ENCODE data around the gene GNG13. TPM values are rescaled to one million over a fixed set of nuclear protein-coding genes. Genes with fewer than 3 reads are reported as not detected.

Gene GNG13
- total and polyA plus RNA-seq, 2 experiments from 2014 or later = 0.29 TPM; not detected in 1

- TF ChIP-seq POLR2AphosphoS5 (IDR thresholded peaks at IDR 0.05; ENCODE audit: low read depth) (no peak), ZNF462 (CRISPR knock-in tag; IDR thresholded peaks at IDR 0.05) (no peak)
- no peaks in the 10 kb centered on the region for H3K79me2 ChIP-seq (replicated peaks; ENCODE audit: insufficient read depth)
- H3K4me2 ChIP-seq = no peak overlapping the region
- no peaks in the 10 kb centered on the region for H4K20me1 ChIP-seq (replicated peaks; ENCODE audit: insufficient read depth)
- ATAC-seq = no peak
- H3K4me3 ChIP-seq = no peak overlapping the region
- DNase-seq (ENCODE audit: low spot score) = no peak
- no peaks in the 10 kb centered on the region for H3K27me3 ChIP-seq (ENCODE audit: insufficient read depth)
- H3K27ac Mint-ChIP-seq = no peak overlapping the region
- no peaks in the 10 kb centered on the region for H3K36me3 Mint-ChIP-seq (ENCODE audit: low read depth)
- peaks cover 17% of the 10 kb centered on the region for H3K27me3 Mint-ChIP-seq (ENCODE audit: insufficient read depth, low read depth, poor library complexity)
- no peaks in the 10 kb centered on the region; the same call in 2 of the 3 replicates for H3K9me3 Mint-ChIP-seq
- no peaks in the 10 kb centered on the region; the same call in 1 of the 3 replicates for H3K4me1 Mint-ChIP-seq
- H3K36me3 ChIP-seq (ENCODE audit: insufficient read depth) = no peaks in the 10 kb centered on the region
- no peaks in the 10 kb centered on the region for H3K4me1 ChIP-seq (ENCODE audit: insufficient read depth)
- no peak overlapping the region for H2AFZ ChIP-seq
- 0 out of 2 replicates have a peak, but pooled peaks cover 3% of the 10 kb centered on the region for H3F3A ChIP-seq (replicated peaks; ENCODE audit: low read depth)
- no peak overlapping the region for H3K4me3 Mint-ChIP-seq
- no peak overlapping the region for H3K27ac ChIP-seq (ENCODE audit: low read depth)
- H3K9me2 ChIP-seq (ENCODE audit: insufficient read depth) = no peaks in the 10 kb centered on the region
Measured at GRCh38 chr16:763369-764183, 37.0 kb downstream of the GNG13 start.

GRCh38 chr16:762595-763268 is 37.8 kb downstream of the GNG13 start:
- Histone ChIP-seq H2AFZ (no peak overlapping the region), H3K9me2 (ENCODE audit: insufficient read depth) (no peaks in the 10 kb centered on the region), H3F3A (replicated peaks; ENCODE audit: low read depth) (no peaks in the 10 kb centered on the region), H3K27me3 (ENCODE audit: insufficient read depth) (no peaks in the 10 kb centered on the region), H3K79me2 (replicated peaks; ENCODE audit: insufficient read depth) (no peaks in the 10 kb centered on the region), H3K4me2 (no peak overlapping the region), H3K36me3 (ENCODE audit: insufficient read depth) (no peaks in the 10 kb centered on the region), H3K4me1 (ENCODE audit: insufficient read depth) (no peaks in the 10 kb centered on the region), H4K20me1 (replicated peaks; ENCODE audit: insufficient read depth) (no peaks in the 10 kb centered on the region), H3K4me3 (no peak overlapping the region), H3K27ac (ENCODE audit: low read depth) (no peak overlapping the region)
- H3K9me3 Mint-ChIP-seq = no peaks in the 10 kb centered on the region; the same call in 2 of the 3 replicates
- H3K36me3 Mint-ChIP-seq (ENCODE audit: low read depth) = no peaks in the 10 kb centered on the region
- H3K4me3 Mint-ChIP-seq = no peak overlapping the region
- ATAC-seq = no peak
- peaks cover 15% of the 10 kb centered on the region for H3K27me3 Mint-ChIP-seq (ENCODE audit: insufficient read depth, low read depth, poor library complexity)
- no peaks in the 10 kb centered on the region; the same call in 1 of the 3 replicates for H3K4me1 Mint-ChIP-seq
- H3K27ac Mint-ChIP-seq = no peak overlapping the region
- DNase-seq (ENCODE audit: low spot score) = no peak
- TF ChIP-seq STAT1 (IDR thresholded peaks at IDR 0.05; ENCODE audit: unreplicated experiment) = no peak
- TF ChIP-seq CREB1 (CRISPR knock-in tag; IDR thresholded peaks at IDR 0.05; ENCODE audit: low read depth) = no peak
- no peak for TF ChIP-seq ETS1 (IDR thresholded peaks at IDR 0.05)
- no peak for TF ChIP-seq EZH2phosphoT487 (IDR thresholded peaks at IDR 0.05; ENCODE audit: unreplicated experiment)
- TF ChIP-seq CTCF (conservative IDR thresholded peaks at IDR 0.05; ENCODE audit: low read depth in 2 of 2) = no peak
- TF ChIP-seq ZNF331 (CRISPR knock-in tag; IDR thresholded peaks at IDR 0.05; ENCODE audit: low read depth) = no peak
- TF ChIP-seq ZNF114 (CRISPR knock-in tag; IDR thresholded peaks at IDR 0.05) = no peak
- no peak for TF ChIP-seq NANOG (IDR thresholded peaks at IDR 0.05; ENCODE audit: borderline replicate concordance)
- TF ChIP-seq JUNB (IDR thresholded peaks at IDR 0.05; ENCODE audit: unreplicated experiment) = no peak
- TF ChIP-seq EZH2 (IDR thresholded peaks at IDR 0.05; ENCODE audit: low read depth, unreplicated experiment) = no peak
